HG03432 (cell line): ENCODE measurements around the gene ACTRT1.

Source experiments
- ATAC-seq: cut with Tn5 transposase; IDR thresholded peaks from one replicate; pipeline ENCODE4 v1.9.1; 2021; ENCODE audit warnings: mild to moderate bottlenecking, moderate library complexity; ENCODE audit not compliant: unreplicated experiment

Gene ACTRT1

DNA sequence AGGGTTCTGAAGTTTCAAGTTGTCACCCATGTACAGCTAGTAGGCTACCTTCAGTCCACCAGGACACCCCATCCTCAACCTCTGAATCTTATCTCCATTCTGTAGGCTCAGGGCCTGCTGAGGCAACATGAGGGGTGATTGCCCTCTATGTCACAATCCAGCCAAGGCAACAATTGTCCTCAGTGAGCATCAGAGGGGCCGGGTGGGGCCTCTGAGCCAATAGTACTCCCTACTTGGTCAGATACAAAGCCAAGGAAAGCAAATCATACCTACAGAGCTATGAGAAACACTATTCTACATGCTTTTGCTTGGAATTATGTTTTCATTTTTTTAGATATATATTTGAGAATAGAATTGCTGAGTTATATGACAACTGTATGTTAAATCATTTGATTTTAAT lies at the start of gene ACTRT1:
ACTRT1 (minus strand) TSS at position 101 of the 400 bp plus-strand sequence. CDS start 197 bp downstream, outside the sequence.
- ATAC-seq = no peak

DNA sequence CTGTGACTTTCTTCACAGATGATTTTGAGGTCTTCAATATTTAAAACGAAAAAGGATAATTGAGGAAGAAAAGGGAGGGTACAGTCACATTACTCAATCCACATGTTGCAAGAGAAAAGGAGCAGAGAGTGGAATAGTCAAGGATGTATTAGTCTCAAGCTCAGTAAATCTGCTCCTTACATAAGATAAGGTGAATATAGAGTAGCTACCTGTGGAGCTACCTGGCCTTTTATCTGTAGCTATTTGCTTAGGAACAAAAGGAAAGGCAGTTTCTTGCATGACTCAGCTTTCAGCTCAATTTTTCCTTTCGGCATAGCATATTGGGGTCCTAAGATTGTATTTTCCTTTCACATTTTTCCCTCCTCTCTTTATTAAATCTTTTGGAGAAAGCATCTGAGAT lies 26.3 kb upstream of the ACTRT1 start:
- ATAC-seq = no peak

DNA sequence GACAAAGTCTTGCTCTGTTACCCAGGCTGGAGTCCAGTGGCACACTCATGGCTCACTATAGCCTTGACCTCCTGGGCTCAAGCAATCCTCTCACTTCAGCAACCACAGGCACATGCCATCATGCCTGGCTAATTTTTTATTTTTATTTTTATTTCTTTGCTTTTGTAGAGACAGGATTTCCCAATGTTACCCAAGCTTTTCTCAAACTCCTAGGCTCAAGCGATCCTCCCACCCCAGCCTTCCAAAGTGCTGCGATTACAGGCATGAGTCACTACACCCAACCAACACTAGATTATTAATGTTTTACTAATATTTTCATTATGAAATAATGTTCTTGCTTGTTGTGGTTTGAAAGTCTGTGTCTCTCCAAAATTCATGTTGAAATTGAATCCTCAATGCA lies 5.2 kb upstream of the ACTRT1 start:
- ATAC-seq = no peak

DNA sequence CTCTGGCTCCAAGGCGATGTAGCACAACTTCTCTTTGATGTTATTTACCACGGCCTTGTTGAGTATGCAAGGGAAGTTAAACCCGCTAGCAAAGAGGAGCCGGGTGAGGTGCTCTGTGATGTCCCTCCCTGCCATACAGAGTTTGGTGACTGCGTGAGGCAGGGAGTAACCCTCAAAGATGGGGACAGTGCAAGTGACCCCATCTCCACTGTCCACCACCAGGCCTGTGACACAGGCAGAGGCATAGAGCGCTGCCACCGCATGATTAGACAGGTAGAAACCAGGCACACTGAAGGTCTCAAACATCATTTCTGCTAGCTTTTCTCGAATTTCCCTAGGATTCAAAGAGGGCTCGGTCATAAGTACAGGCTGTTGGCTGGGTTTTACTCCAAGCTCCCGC lies 677 bp downstream of the ACTRT1 start:
- ATAC-seq = no peak

DNA sequence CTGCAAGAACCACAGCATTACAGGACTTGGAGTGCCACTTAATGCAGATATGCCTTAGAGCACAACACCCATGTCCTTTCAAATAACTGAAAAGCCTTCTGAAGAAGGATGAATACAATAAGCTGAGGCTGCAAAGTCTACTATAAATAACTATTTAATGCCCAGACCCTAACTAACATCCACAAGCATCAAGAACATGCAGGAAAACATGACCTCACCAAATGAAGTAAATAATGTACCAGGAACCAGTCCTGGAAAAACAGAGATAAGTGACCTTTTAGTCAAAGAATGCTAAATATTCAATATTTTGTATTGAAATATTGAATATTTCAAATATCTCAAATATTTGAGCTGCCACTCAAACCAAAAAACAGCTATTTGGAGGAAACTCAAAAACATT lies 16.9 kb downstream of the ACTRT1 start:
- no peak for ATAC-seq

DNA sequence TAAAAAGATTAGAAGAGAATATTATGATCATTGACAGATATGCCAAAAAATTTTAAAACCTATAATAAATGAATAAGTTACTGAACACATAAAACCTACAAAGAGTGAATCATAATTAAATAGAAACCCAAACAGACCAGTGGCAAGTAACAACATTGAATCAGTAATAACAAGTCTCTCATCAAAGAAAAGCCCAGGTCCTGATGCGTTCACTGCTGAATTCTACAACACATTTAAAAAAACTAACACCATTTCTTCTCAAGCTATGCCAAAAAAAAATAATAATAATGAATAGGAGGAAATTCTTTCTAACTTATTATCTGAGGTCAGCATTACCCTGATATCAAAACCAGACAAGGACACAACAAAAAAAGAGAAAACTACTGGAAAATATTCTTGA lies 30.6 kb downstream of the ACTRT1 start:
- no peak for ATAC-seq

DNA sequence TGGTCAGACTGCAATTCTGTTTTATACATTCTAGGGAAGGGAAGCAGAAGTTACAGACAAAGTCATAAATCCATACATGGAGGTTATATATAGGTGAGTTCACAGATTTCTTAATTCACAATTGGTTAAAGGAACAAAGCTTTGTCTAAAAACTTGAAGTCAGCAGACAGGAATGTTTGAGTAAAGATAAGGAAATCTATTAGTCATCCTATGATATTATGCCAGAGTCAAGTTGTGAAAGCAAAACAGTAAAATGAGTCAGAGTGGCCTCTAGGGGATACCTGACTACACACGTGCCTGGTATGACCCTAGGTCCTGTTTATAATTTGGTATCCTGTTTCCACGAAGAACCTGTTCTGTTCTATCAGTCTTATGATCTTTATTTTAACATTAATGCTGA lies 31.5 kb downstream of the ACTRT1 start:
- no peak for ATAC-seq

DNA sequence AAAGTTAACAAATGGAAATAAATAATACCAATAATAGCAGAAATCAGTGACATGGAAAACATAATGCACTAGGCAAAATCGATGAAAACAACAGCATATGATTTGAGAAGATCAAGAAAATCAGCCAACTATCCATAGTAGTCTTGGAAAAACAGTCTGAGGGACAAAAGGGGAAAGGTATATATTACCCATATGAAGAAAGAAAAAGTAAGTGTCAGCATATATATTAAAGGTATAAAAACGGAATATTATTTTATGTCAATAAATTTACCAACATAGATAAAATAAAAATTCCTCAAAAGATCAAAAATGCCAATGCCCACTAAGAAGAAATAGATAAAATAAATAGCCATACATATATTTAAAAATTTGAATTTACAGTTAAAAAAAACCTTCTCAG lies 33.0 kb downstream of the ACTRT1 start:
- ATAC-seq = no peak

DNA sequence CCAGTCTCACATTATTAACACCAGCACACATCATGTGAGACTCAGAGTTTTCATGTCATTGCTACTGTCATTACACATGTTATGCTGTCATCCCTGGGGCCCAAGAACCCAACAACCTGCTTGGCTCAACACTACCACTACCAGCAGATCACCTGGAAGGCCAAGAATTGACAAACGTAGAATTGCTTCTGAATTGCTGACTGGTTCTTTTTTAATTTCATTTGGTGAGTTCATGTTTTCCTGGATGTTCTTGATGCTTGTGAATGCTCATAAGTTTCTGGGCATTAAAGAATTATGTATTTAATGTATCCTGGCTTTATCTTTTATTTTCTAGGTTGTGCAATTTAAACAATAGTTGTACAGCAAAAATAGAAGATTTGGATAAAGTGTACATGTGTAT lies 40.2 kb downstream of the ACTRT1 start:
- no peak for ATAC-seq

DNA sequence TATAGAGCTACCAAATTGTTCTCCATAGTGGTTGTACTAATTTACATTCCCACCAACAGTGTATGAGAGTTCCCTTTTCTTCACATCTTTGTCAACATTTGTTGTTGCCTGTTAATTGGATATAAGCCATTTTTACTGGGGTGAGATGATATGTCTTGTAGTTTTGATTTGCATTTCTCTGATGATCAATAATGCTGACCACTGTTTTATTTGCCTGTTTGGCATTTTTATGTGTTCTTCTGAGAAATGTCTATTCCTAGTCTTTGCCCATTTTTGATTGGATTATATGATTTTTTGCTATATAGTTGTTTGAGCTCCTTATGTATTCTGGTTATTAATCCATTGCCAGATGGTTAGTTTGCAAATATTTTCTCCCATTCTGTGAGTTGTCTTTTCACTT lies 44.3 kb downstream of the ACTRT1 start:
- no peak for ATAC-seq
